Lower leg skin (tissue), 4 donors: ENCODE measurements around the gene STN1. TPM values are rescaled to one million over a fixed set of nuclear protein-coding genes. Genes with fewer than 3 reads are reported as not detected.

ENCODE experiments used
- DNase-seq, 2 donors: peaks; one replicate each; pipeline ENCODE4 v3.0.0-alpha.2; 2019; ENCODE audit warnings: low spot score in 2 of 2
- H3K4me3 ChIP-seq: fragments of 200-600 bp; sonication (generic); 2 replicates; pipeline ENCODE4 v1.5.1; 2017; ENCODE audit warnings: mild to moderate bottlenecking, low read depth; ENCODE audit not compliant: poor library complexity, severe bottlenecking
- POLR2A ChIP-seq, 2 donors: fragments of 450-650 bp; IDR thresholded peaks; one replicate each; pipeline ENCODE4 v1.6.1; 2016 to 2017; ENCODE audit warnings: antibody characterized with exemption in 2 of 2, mild to moderate bottlenecking in 1 of 2, moderate library complexity in 1 of 2
- WGBS, 2 donors: methylation state at CpG; one replicate each; pipeline ENCODE4 v1.1.5; 2018; 5-methylcytosine and 5-hydroxymethylcytosine counted together
- intact Hi-C: fragments of 100-400 bp; cut with DNase I; formaldehyde crosslinking; loops from one replicate; pipeline ENCODE4 v1.15.0; 2023; ENCODE audit warnings: low total_unique reads
- total RNA-seq, 4 donors: library from RNA; depleted of rRNA; stranded (reverse); fragments of >200 nt; gene quantifications; one replicate each; pipeline ENCODE4 v1.1.0, GENCODE V29; 2016
- TF ChIP-seq, protein P1 (sequence below), 3 donors: fragments of 450-650 bp; IDR thresholded peaks; one replicate each; pipeline ENCODE4 v1.5.1; 2016; ENCODE audit warnings: antibody characterized with exemption in 3 of 3, mild to moderate bottlenecking in 3 of 3, moderate library complexity in 2 of 3

STN1 gene
- total RNA-seq, 4 donors from 2014 or later, result 13.0 to 33.3 (median 18.4) TPM

GRCh38 chr10:103890688-103891087, 27.3 kb downstream of the STN1 start:
- intact Hi-C loops, result no loop called here
- 79 to 88% methylated on average over 2 of the region's 2 CpGs for WGBS, 2 donors
- H3K4me3 ChIP-seq, result no peak overlapping the region
- DNase-seq, result no peak
- TF ChIP-seq, protein P1, sequence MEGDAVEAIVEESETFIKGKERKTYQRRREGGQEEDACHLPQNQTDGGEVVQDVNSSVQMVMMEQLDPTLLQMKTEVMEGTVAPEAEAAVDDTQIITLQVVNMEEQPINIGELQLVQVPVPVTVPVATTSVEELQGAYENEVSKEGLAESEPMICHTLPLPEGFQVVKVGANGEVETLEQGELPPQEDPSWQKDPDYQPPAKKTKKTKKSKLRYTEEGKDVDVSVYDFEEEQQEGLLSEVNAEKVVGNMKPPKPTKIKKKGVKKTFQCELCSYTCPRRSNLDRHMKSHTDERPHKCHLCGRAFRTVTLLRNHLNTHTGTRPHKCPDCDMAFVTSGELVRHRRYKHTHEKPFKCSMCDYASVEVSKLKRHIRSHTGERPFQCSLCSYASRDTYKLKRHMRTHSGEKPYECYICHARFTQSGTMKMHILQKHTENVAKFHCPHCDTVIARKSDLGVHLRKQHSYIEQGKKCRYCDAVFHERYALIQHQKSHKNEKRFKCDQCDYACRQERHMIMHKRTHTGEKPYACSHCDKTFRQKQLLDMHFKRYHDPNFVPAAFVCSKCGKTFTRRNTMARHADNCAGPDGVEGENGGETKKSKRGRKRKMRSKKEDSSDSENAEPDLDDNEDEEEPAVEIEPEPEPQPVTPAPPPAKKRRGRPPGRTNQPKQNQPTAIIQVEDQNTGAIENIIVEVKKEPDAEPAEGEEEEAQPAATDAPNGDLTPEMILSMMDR (IDR thresholded peaks at IDR 0.05), result no peak
- no peak for TF ChIP-seq POLR2A (IDR thresholded peaks at IDR 0.05)

DNA sequence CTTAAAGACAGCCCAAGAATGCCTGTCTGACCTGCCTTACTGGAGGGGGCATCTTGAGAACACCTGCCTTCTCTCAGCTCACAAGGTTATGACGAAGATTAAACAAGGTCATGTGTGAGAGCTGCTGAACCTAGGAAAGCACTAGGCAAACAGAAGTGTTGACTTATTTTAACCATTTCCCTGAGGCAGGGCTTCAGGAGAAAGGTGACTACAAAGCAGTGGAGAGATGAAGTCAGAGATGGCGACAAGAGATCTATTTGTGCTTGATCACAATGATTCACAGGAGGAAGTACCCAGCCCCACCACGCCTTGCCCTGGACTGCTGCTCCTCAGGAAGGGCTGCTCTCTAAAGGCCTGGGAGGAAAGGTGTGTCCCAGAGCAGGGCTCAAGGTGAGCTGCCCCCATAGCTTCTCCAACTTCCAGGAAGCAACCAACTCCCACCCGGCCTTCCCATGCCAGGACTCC, 27.8 kb downstream of the STN1 start:
- no peak for TF ChIP-seq POLR2A (IDR thresholded peaks at IDR 0.05)
- TF ChIP-seq, protein P1 (IDR thresholded peaks at IDR 0.05), result no peak
- DNase-seq, result no peak
- 57 to 60% methylated on average over 4 of the region's 4 CpGs for WGBS, 2 donors
- no peak overlapping the region for H3K4me3 ChIP-seq
- intact Hi-C loops, result no loop called here

DNA sequence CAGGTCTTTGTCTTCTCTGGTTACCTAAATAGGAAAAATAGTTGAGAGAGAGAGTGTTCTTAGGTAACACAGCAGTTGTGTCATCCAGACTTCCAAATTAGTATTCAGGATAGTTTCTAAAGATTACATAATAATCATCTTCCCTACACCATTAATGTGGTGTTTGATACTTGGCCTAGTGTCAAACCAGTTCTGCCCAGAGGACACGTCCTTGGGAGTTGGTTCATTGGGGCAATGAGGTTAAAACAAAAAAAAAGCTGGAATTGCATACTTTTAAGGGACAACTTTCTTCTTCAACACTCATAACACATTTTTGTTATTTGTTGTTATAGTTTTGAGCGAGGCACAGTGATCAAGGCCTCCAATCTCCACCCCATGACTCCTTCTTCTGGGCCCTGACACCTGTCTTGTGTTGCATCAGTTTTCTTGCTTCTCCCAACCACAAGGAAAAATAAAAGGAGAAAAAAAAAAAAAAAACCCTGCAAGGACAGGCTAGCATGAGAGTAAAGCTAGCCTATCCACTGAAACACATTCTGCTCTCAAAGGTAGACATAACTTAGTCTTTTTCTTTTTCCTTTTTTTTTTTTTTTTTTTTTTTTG, 28.8 kb downstream of the STN1 start:
- WGBS, 2 donors, result 46 to 54% methylated on average over 2 of the region's 2 CpGs
- no peak for DNase-seq
- intact Hi-C loops, result loop anchor here (5.0 to 10.0 kb wide), 2 partner anchors 294 to 318 kb away; no protein-coding TSS in a partner anchor
- TF ChIP-seq, protein P1 (IDR thresholded peaks at IDR 0.05), result no peak
- no peak for TF ChIP-seq POLR2A (IDR thresholded peaks at IDR 0.05)
- H3K4me3 ChIP-seq, result no peak overlapping the region

GRCh38 chr10:103888113-103888841, 29.7 kb downstream of the STN1 start:
- intact Hi-C loops, result loop anchor here (5.0 to 10.0 kb wide), 2 partner anchors 293 to 319 kb away; no protein-coding TSS in a partner anchor
- no peak for TF ChIP-seq POLR2A (IDR thresholded peaks at IDR 0.05)
- TF ChIP-seq, protein P1 (IDR thresholded peaks at IDR 0.05), result peak in 1 of 3 donors; percentile 80
- H3K4me3 ChIP-seq, result no peak overlapping the region
- WGBS, 2 donors, result 5% methylated on average over 6 of the region's 6 CpGs
- peak; percentile 55 to 93 for DNase-seq

DNA sequence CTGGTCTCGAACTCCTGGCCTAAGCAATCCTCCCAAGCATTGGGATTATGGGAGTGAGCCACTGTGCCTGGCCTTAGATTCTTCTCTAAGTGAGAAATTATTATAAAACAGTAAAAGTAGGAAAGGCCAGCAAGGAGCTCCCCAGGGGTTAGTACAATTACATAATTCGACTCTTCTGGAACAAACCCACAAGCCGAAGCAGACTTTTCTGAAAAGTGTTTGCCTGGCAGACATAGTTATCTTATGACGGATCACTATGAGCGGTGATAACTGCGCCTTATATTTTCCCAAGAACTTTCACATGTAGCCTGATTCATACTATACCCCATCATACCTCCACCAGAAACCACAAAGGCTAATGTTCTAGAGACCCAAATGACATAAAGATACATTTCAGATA, 32.4 kb downstream of the STN1 start:
- no peak overlapping the region for H3K4me3 ChIP-seq
- 60 to 65% methylated on average over 6 of the region's 6 CpGs for WGBS, 2 donors
- intact Hi-C loops, result loop anchor here (5.0 to 10.0 kb wide), 2 partner anchors 291 to 322 kb away; no protein-coding TSS in a partner anchor
- TF ChIP-seq, protein P1 (IDR thresholded peaks at IDR 0.05), result no peak
- TF ChIP-seq POLR2A (IDR thresholded peaks at IDR 0.05), result no peak
- DNase-seq, result no peak
